Type B pancreatic cell (in vitro differentiated cells): ENCODE measurements around the gene CROT. TPM values are rescaled to one million over a fixed set of nuclear protein-coding genes. Genes with fewer than 3 reads are reported as not detected.
A peak's percentile ranks its signal among the peaks of the same experiment; 100 is the strongest.

Experiments used
- DNase-seq: peaks from one replicate; pipeline ENCODE4 v3.0.0; 2021; ENCODE audit warnings: mixed read lengths; ENCODE audit not compliant: unreplicated experiment; ENCODE audit errors: extremely low spot score
- H3K27ac Mint-ChIP-seq: 2 replicates; pipeline ENCODE4 v1.8.0; 2021; ENCODE audit warnings: mild to moderate bottlenecking, mixed read lengths
- H3K27me3 Mint-ChIP-seq: 2 replicates; pipeline ENCODE4 v1.8.0; 2021; ENCODE audit warnings: mixed read lengths
- H3K36me3 Mint-ChIP-seq: 2 replicates; pipeline ENCODE4 v1.8.0; 2021; ENCODE audit warnings: mixed read lengths
- H3K4me1 Mint-ChIP-seq: one replicate; pipeline ENCODE4 v1.8.0; 2021; ENCODE audit warnings: mixed read lengths; ENCODE audit not compliant: unreplicated experiment
- H3K4me3 Mint-ChIP-seq: 2 replicates; pipeline ENCODE4 v1.8.0; 2021; ENCODE audit warnings: mild to moderate bottlenecking, mixed read lengths
- H3K9me3 Mint-ChIP-seq: 2 replicates; pipeline ENCODE4 v1.8.0; 2021; ENCODE audit warnings: mixed read lengths
- CTCF ChIP-seq: fragments of 200-600 bp; sonication (generic); conservative IDR thresholded peaks from 2 replicates; pipeline ENCODE4 v1.5.0; 2021; ENCODE audit warnings: antibody characterized with exemption, mild to moderate bottlenecking
- total RNA-seq: library from RNA; stranded (reverse); gene quantifications from 2 replicates; pipeline ENCODE4 v1.2.1, GENCODE V29; 2021; ENCODE audit warnings: low replicate concordance

Gene CROT
- total RNA-seq, 1 donor from 2014 or later: 21.9 TPM

- no peaks in the 10 kb centered on the region for H3K4me1 Mint-ChIP-seq
- TF ChIP-seq CTCF: no peak
- peak overlapping the region; percentile 25 for H3K27ac Mint-ChIP-seq
- H3K36me3 Mint-ChIP-seq: peaks cover 5% of the 10 kb centered on the region
- no peaks in the 10 kb centered on the region for H3K9me3 Mint-ChIP-seq
- no peaks in the 10 kb centered on the region for H3K27me3 Mint-ChIP-seq
- no peak for DNase-seq
- no peak overlapping the region for H3K4me3 Mint-ChIP-seq
Measured at GRCh38 chr7:87370660-87371180, 25.3 kb downstream of the CROT start.

GRCh38 chr7:87375662-87376435, 30.4 kb downstream of the CROT start:
- peaks cover 8% of the 10 kb centered on the region for H3K36me3 Mint-ChIP-seq
- no peak overlapping the region for H3K27ac Mint-ChIP-seq
- TF ChIP-seq CTCF: no peak
- no peaks in the 10 kb centered on the region for H3K4me1 Mint-ChIP-seq
- no peaks in the 10 kb centered on the region for H3K27me3 Mint-ChIP-seq
- DNase-seq: no peak
- no peak overlapping the region for H3K4me3 Mint-ChIP-seq
- no peaks in the 10 kb centered on the region for H3K9me3 Mint-ChIP-seq

DNA sequence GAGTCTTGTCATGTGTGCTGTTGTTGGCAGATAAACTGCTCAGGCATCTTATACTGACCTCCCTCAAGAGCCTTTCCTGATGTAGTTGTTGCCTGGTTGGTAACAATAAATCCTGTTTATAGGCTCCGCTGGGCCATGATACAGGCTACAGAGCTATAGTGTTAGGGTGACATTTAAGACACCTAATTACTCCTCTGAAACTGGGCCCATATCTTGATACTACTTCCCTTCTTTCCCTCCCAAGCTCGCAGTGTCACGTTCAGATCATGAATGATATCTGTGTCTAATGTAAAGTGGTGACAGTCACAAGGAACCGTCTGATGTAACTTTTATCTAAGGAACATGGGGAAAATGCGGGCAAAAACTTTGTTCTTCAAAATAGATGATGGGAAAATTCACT, 35.4 kb downstream of the CROT start:
- H3K4me3 Mint-ChIP-seq: no peak overlapping the region
- no peak overlapping the region for H3K27ac Mint-ChIP-seq
- TF ChIP-seq CTCF: no peak
- peaks cover 41% of the 10 kb centered on the region for H3K36me3 Mint-ChIP-seq
- no peaks in the 10 kb centered on the region for H3K9me3 Mint-ChIP-seq
- no peak for DNase-seq
- no peaks in the 10 kb centered on the region for H3K4me1 Mint-ChIP-seq
- no peaks in the 10 kb centered on the region for H3K27me3 Mint-ChIP-seq

GRCh38 chr7:87391020-87391701, 45.7 kb downstream of the CROT start:
- peaks cover 53% of the 10 kb centered on the region for H3K36me3 Mint-ChIP-seq
- DNase-seq: no peak
- no peaks in the 10 kb centered on the region for H3K4me1 Mint-ChIP-seq
- no peaks in the 10 kb centered on the region for H3K27me3 Mint-ChIP-seq
- H3K27ac Mint-ChIP-seq: no peak overlapping the region
- no peak for TF ChIP-seq CTCF
- no peak overlapping the region for H3K4me3 Mint-ChIP-seq
- H3K9me3 Mint-ChIP-seq: no peaks in the 10 kb centered on the region

GRCh38 chr7:87395442-87396020, 50.1 kb downstream of the CROT start:
- no peak overlapping the region for H3K4me3 Mint-ChIP-seq
- H3K9me3 Mint-ChIP-seq: no peaks in the 10 kb centered on the region
- no peak for DNase-seq
- no peak overlapping the region for H3K27ac Mint-ChIP-seq
- no peaks in the 10 kb centered on the region for H3K27me3 Mint-ChIP-seq
- TF ChIP-seq CTCF: no peak
- H3K4me1 Mint-ChIP-seq: peaks cover 10% of the 10 kb centered on the region
- peaks cover 30% of the 10 kb centered on the region for H3K36me3 Mint-ChIP-seq
